ENCODE data around the gene OAS3. TPM values are rescaled to one million over a fixed set of nuclear protein-coding genes. Genes with fewer than 3 reads are reported as not detected.

Gene OAS3
- 23.3 and 24.4 TPM in 2 replicates for total RNA-seq

- peak within 1 kb of the TSS; percentile 80 for H3K4me3 ChIP-seq (ENCODE audit: low read depth, low read length)
- TF ChIP-seq CTCF (conservative IDR thresholded peaks at IDR 0.05; ENCODE audit: low read depth, low read length), result no peak
- no peak for DNase-seq (ENCODE audit: low read depth)
Measured at GRCh38 chr12:112937741-112938719, at the start of gene OAS3. Gene OAS3, plus strand, starts transcription at chr12:112938474. Its CDS starts 57 bp downstream, at chr12:112938531.

- TF ChIP-seq CTCF (conservative IDR thresholded peaks at IDR 0.05; ENCODE audit: low read depth, low read length), result no peak
- no peak overlapping the region for H3K4me3 ChIP-seq (ENCODE audit: low read depth, low read length)
- DNase-seq (ENCODE audit: low read depth), result no peak
Measured at GRCh38 chr12:112891093-112892024, 46.9 kb upstream of the OAS3 start.

GRCh38 chr12:112892856-112893255, 45.4 kb upstream of the OAS3 start:
- H3K4me3 ChIP-seq (ENCODE audit: low read depth, low read length), result no peak overlapping the region
- no peak for DNase-seq (ENCODE audit: low read depth)
- TF ChIP-seq CTCF (conservative IDR thresholded peaks at IDR 0.05; ENCODE audit: low read depth, low read length), result no peak

- no peak overlapping the region for H3K4me3 ChIP-seq (ENCODE audit: low read depth, low read length)
- TF ChIP-seq CTCF (conservative IDR thresholded peaks at IDR 0.05; ENCODE audit: low read depth, low read length), result no peak
- no peak for DNase-seq (ENCODE audit: low read depth)
Measured at GRCh38 chr12:112894128-112894527, 44.1 kb upstream of the OAS3 start.

- no peak for TF ChIP-seq CTCF (conservative IDR thresholded peaks at IDR 0.05; ENCODE audit: low read depth, low read length)
- no peak overlapping the region for H3K4me3 ChIP-seq (ENCODE audit: low read depth, low read length)
Measured at GRCh38 chr12:112898380-112898779, 39.9 kb upstream of the OAS3 start.

GRCh38 chr12:112900298-112901145, 37.8 kb upstream of the OAS3 start:
- peak; percentile 82 for TF ChIP-seq CTCF (conservative IDR thresholded peaks at IDR 0.05; ENCODE audit: low read depth, low read length)
- DNase-seq (ENCODE audit: low read depth), result no peak

More at GRCh38 chr12:112898380-112898779, 39.9 kb upstream of the OAS3 start:
- DNase-seq (ENCODE audit: low read depth), result no peak

More at GRCh38 chr12:112900298-112901145, 37.8 kb upstream of the OAS3 start:
- no peak overlapping the region for H3K4me3 ChIP-seq (ENCODE audit: low read depth, low read length)

All from epithelial cell of proximal tubule (primary cell).